ENCODE results near the gene CLCNKB. TPM values are rescaled to one million over a fixed set of nuclear protein-coding genes. Genes with fewer than 3 reads are reported as not detected.

CLCNKB gene
- total RNA-seq, 1 experiment from 2014 or later: not detected

GRCh38 chr1:16011936-16012589, 31.5 kb upstream of the CLCNKB start:
- Histone ChIP-seq H3K4me1 (peaks cover 32% of the 10 kb centered on the region), H3K9me3 (replicated peaks) (no peaks in the 10 kb centered on the region), H3K27me3 (no peaks in the 10 kb centered on the region), H3K27ac (no peak overlapping the region), H3K36me3 (no peaks in the 10 kb centered on the region), H3K4me3 (no peak overlapping the region)
- DNase-seq: no peak

DNA sequence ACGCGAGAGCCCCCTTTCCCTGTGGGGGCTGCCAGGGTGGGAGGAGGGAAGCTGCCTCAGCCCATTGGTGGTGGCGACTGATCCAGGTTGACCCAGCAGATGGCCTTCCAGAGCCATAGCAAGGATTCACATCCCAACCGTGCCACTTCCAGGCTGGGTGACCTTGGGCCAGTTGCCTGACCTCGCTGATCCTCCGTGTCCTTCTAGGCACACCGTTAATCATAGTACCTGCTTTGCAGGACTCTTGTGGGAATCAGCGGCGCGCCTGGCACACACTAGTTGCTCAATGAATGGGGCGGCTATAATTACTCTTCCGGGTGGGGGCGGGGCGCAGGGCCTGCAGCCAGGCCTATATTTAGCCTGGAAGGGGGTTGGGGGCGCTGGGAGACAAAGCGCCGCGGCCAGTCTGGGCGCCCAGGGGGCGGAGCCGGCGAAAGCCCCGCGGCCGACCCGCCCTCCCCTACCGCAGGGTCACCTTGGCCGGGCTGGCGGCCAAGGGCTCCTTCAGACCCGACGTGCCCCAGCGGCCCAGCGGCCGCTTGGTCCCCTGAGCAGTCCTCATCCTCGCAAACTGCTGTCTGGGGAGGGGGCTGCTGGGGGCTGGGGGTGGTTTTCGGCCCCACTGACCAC, 30.9 kb upstream of the CLCNKB start:
- Histone ChIP-seq H3K27ac (no peak overlapping the region), H3K9me3 (replicated peaks) (no peaks in the 10 kb centered on the region), H3K4me1 (peaks cover 35% of the 10 kb centered on the region), H3K36me3 (no peaks in the 10 kb centered on the region), H3K4me3 (no peak overlapping the region), H3K27me3 (no peaks in the 10 kb centered on the region)
- no peak for DNase-seq

- Histone ChIP-seq H3K4me1 (peaks cover 37% of the 10 kb centered on the region), H3K4me3 (no peak overlapping the region), H3K27me3 (no peaks in the 10 kb centered on the region), H3K9me3 (replicated peaks) (no peaks in the 10 kb centered on the region), H3K36me3 (no peaks in the 10 kb centered on the region), H3K27ac (no peak overlapping the region)
- DNase-seq: no peak
Observed at GRCh38 chr1:16013220-16013907, 30.2 kb upstream of the CLCNKB start.

- H3K27me3 ChIP-seq: no peaks in the 10 kb centered on the region
- H3K36me3 ChIP-seq: no peaks in the 10 kb centered on the region
- H3K27ac ChIP-seq: peak overlapping the region; percentile 77
- DNase-seq: no peak
- H3K4me1 ChIP-seq: peaks cover 42% of the 10 kb centered on the region
- no peaks in the 10 kb centered on the region for H3K9me3 ChIP-seq (replicated peaks)
- no peak overlapping the region for H3K4me3 ChIP-seq
Observed at GRCh38 chr1:16013908-16014258, 29.7 kb upstream of the CLCNKB start.

- H3K4me3 ChIP-seq: no peak overlapping the region
- no peaks in the 10 kb centered on the region for H3K9me3 ChIP-seq (replicated peaks)
- peak overlapping the region; percentile 77 for H3K27ac ChIP-seq
- H3K27me3 ChIP-seq: no peaks in the 10 kb centered on the region
- peak; percentile 71 to 82 for DNase-seq
- peaks cover 50% of the 10 kb centered on the region for H3K4me1 ChIP-seq
- H3K36me3 ChIP-seq: no peaks in the 10 kb centered on the region
Observed at GRCh38 chr1:16014509-16015482, 28.8 kb upstream of the CLCNKB start.

GRCh38 chr1:16015491-16015890, 28.1 kb upstream of the CLCNKB start:
- peak overlapping the region; percentile 77 for H3K27ac ChIP-seq

GRCh38 chr1:16015960-16016901, 27.4 kb upstream of the CLCNKB start:
- no peaks in the 10 kb centered on the region for H3K36me3 ChIP-seq
- H3K9me3 ChIP-seq (replicated peaks): no peaks in the 10 kb centered on the region
- peak overlapping the region; percentile 53 for H3K4me3 ChIP-seq
- DNase-seq: peak; percentile 81 to 83
- peak overlapping the region; percentile 77 for H3K27ac ChIP-seq
- no peaks in the 10 kb centered on the region for H3K27me3 ChIP-seq
- H3K4me1 ChIP-seq: peaks cover 55% of the 10 kb centered on the region

More at GRCh38 chr1:16015491-16015890, 28.1 kb upstream of the CLCNKB start:
- Histone ChIP-seq H3K4me3 (no peak overlapping the region), H3K9me3 (replicated peaks) (no peaks in the 10 kb centered on the region), H3K4me1 (peaks cover 55% of the 10 kb centered on the region), H3K27me3 (no peaks in the 10 kb centered on the region), H3K36me3 (no peaks in the 10 kb centered on the region)
- no peak for DNase-seq

GRCh38 chr1:16017076-16017460, 26.5 kb upstream of the CLCNKB start:
- peak overlapping the region; percentile 53 for H3K4me3 ChIP-seq
- DNase-seq: no peak
- H3K27ac ChIP-seq: peak overlapping the region; percentile 77
- H3K36me3 ChIP-seq: no peaks in the 10 kb centered on the region
- H3K4me1 ChIP-seq: peaks cover 55% of the 10 kb centered on the region
- H3K27me3 ChIP-seq: no peaks in the 10 kb centered on the region
- H3K9me3 ChIP-seq (replicated peaks): no peaks in the 10 kb centered on the region

- Histone ChIP-seq H3K4me3 (peak within 1 kb of the TSS; percentile 53), H3K9me3 (replicated peaks) (no peaks in the 10 kb centered on the region), H3K36me3 (no peaks in the 10 kb centered on the region), H3K4me1 (peaks cover 55% of the 10 kb centered on the region), H3K27me3 (no peaks in the 10 kb centered on the region), H3K27ac (peak within 1 kb of the TSS; percentile 77)
- DNase-seq: peak; percentile 98 to 99
Observed at GRCh38 chr1:16017461-16018303, 25.9 kb upstream of the CLCNKB start, which contains the start of gene HSPB7. Gene HSPB7, minus strand, starts transcription at chr1:16018043. Its CDS starts 80 bp downstream, at chr1:16017963.

- Histone ChIP-seq H3K4me1 (peaks cover 55% of the 10 kb centered on the region), H3K9me3 (replicated peaks) (no peaks in the 10 kb centered on the region), H3K4me3 (peak overlapping the region; percentile 53), H3K27me3 (no peaks in the 10 kb centered on the region), H3K27ac (peak overlapping the region; percentile 77), H3K36me3 (no peaks in the 10 kb centered on the region)
- peak; percentile 65 to 71 for DNase-seq
Observed at GRCh38 chr1:16018308-16018707, 25.3 kb upstream of the CLCNKB start.

- Histone ChIP-seq H3K27me3 (no peaks in the 10 kb centered on the region), H3K4me3 (peak overlapping the region; percentile 53), H3K36me3 (no peaks in the 10 kb centered on the region), H3K9me3 (replicated peaks) (no peaks in the 10 kb centered on the region), H3K4me1 (peaks cover 53% of the 10 kb centered on the region), H3K27ac (peak overlapping the region; percentile 77)
- peak; percentile 48 to 61 for DNase-seq
Observed at GRCh38 chr1:16018749-16019643, 24.6 kb upstream of the CLCNKB start.

GRCh38 chr1:16019644-16020277, 23.8 kb upstream of the CLCNKB start:
- DNase-seq: peak; percentile 66 to 74
- peak overlapping the region; percentile 77; the same call in 1 of the 2 replicates for H3K27ac ChIP-seq
- no peaks in the 10 kb centered on the region for H3K36me3 ChIP-seq

More at GRCh38 chr1:16019644-16020277, 23.8 kb upstream of the CLCNKB start:
- Histone ChIP-seq H3K27me3 (0 out of 2 replicates have a peak, but pooled peaks cover under 1% of the 10 kb centered on the region), H3K4me3 (no peak overlapping the region), H3K4me1 (peaks cover 45% of the 10 kb centered on the region), H3K9me3 (replicated peaks) (no peaks in the 10 kb centered on the region)

Data from SJCRH30 (cell line).